Gastrocnemius medialis (tissue), 4 donors: ENCODE measurements around the gene DDX41.

Experiments
- CTCF ChIP-seq, 5 experiments: fragments of 450-650 bp in 3 of 5; fragments of 200-600 bp in 2 of 5; sonication (generic) in 2 of 5; IDR thresholded peaks in 4 of 5; conservative IDR thresholded peaks in 1 of 5; 1 replicate in 4 of 5; 2 replicates in 1 of 5; pipeline ENCODE4 v1.5.1; 2016 to 2019; ENCODE audit warnings: antibody characterized with exemption in 5 of 5, mild to moderate bottlenecking in 3 of 5, moderate library complexity in 3 of 5
- POLR2A ChIP-seq, 2 donors: fragments of 450-650 bp; IDR thresholded peaks; one replicate each; pipeline ENCODE4 v1.6.1; 2017; ENCODE audit warnings: antibody characterized with exemption in 2 of 2, mild to moderate bottlenecking in 2 of 2, moderate library complexity in 2 of 2

GRCh38 chr5:177482359-177482795, 34.4 kb downstream of the DDX41 start:
- TF ChIP-seq CTCF (IDR thresholded peaks at IDR 0.05 in 4 of 5, conservative IDR thresholded peaks at IDR 0.05 in 1 of 5): no peak
- TF ChIP-seq POLR2A (IDR thresholded peaks at IDR 0.05): no peak
